Nephron progenitor cell (in vitro differentiated cells): ENCODE measurements around the gene LCTL.
"Not testable (repeated sequence)": the region's sequence is repeated elsewhere in the genome, so short reads cannot be mapped to it uniquely, and the experiment has no call there.

Source experiments
- DNase-seq: peaks from one replicate; pipeline ENCODE4 v3.0.0; 2021
- H3K27ac Mint-ChIP-seq: 2 replicates; pipeline ENCODE4 v1.8.0; 2021; ENCODE audit warnings: mild to moderate bottlenecking, moderate library complexity, mixed read lengths
- H3K27me3 Mint-ChIP-seq: 2 replicates; pipeline ENCODE4 v1.8.0; 2021; ENCODE audit warnings: mild to moderate bottlenecking, low read depth, mixed read lengths; ENCODE audit not compliant: poor library complexity
- H3K36me3 Mint-ChIP-seq: 2 replicates; pipeline ENCODE4 v1.8.0; 2021; ENCODE audit warnings: low read depth, mixed read lengths
- H3K4me1 Mint-ChIP-seq: 2 replicates; pipeline ENCODE4 v1.8.0; 2021; ENCODE audit warnings: mixed read lengths
- H3K4me3 Mint-ChIP-seq: 2 replicates; pipeline ENCODE4 v1.8.0; 2021; ENCODE audit warnings: mild to moderate bottlenecking, moderate library complexity, mixed read lengths
- H3K9me3 Mint-ChIP-seq: 2 replicates; pipeline ENCODE4 v1.8.0; 2021; ENCODE audit warnings: mild to moderate bottlenecking, moderate library complexity, mixed read lengths
- CTCF ChIP-seq: fragments of 200-600 bp; sonication (generic); IDR thresholded peaks from 2 replicates; pipeline ENCODE4 v1.5.0; 2021; ENCODE audit warnings: antibody characterized with exemption

The LCTL gene

GRCh38 chr15:66594344-66594743 is 28.5 kb upstream of the LCTL start:
- no peaks in the 10 kb centered on the region for H3K36me3 Mint-ChIP-seq
- H3K4me3 Mint-ChIP-seq = no peak overlapping the region
- no peaks in the 10 kb centered on the region for H3K9me3 Mint-ChIP-seq

GRCh38 chr15:66593219-66593780 is 27.5 kb upstream of the LCTL start:
- Mint-ChIP-seq H3K9me3 (no peaks in the 10 kb centered on the region), H3K36me3 (no peaks in the 10 kb centered on the region), H3K4me1 (peaks cover 6% of the 10 kb centered on the region), H3K27ac (no peak overlapping the region), H3K27me3 (peaks cover 8% of the 10 kb centered on the region), H3K4me3 (no peak overlapping the region)
- TF ChIP-seq CTCF = no peak
- no peak for DNase-seq

More at GRCh38 chr15:66594344-66594743, 28.5 kb upstream of the LCTL start:
- H3K27me3 Mint-ChIP-seq = peaks cover 9% of the 10 kb centered on the region
- no peak for DNase-seq
- H3K27ac Mint-ChIP-seq = no peak overlapping the region
- peaks cover 6% of the 10 kb centered on the region for H3K4me1 Mint-ChIP-seq
- TF ChIP-seq CTCF = no peak

- no peak for DNase-seq
- no peak for TF ChIP-seq CTCF
- H3K9me3 Mint-ChIP-seq = no peaks in the 10 kb centered on the region
- no peak overlapping the region for H3K27ac Mint-ChIP-seq
- H3K36me3 Mint-ChIP-seq = no peaks in the 10 kb centered on the region
- peaks cover 6% of the 10 kb centered on the region for H3K4me1 Mint-ChIP-seq
- peaks cover 6% of the 10 kb centered on the region for H3K27me3 Mint-ChIP-seq
- H3K4me3 Mint-ChIP-seq = no peak overlapping the region
These were observed 26.9 kb upstream of the LCTL start for GRCh38 chr15:66592505-66593218.

GRCh38 chr15:66591322-66591862 is 25.6 kb upstream of the LCTL start:
- DNase-seq = no peak
- H3K36me3 Mint-ChIP-seq = no peaks in the 10 kb centered on the region
- peaks cover 6% of the 10 kb centered on the region for H3K27me3 Mint-ChIP-seq
- H3K9me3 Mint-ChIP-seq = no peaks in the 10 kb centered on the region
- H3K4me1 Mint-ChIP-seq = peaks cover 10% of the 10 kb centered on the region
- H3K27ac Mint-ChIP-seq = no peak overlapping the region
- H3K4me3 Mint-ChIP-seq = no peak overlapping the region
- TF ChIP-seq CTCF = no peak

- H3K4me1 Mint-ChIP-seq = peaks cover 19% of the 10 kb centered on the region
- H3K27ac Mint-ChIP-seq = no peak overlapping the region
- no peak overlapping the region for H3K4me3 Mint-ChIP-seq
- no peak for TF ChIP-seq CTCF
- peaks cover 6% of the 10 kb centered on the region for H3K27me3 Mint-ChIP-seq
- no peak for DNase-seq
- H3K36me3 Mint-ChIP-seq = no peaks in the 10 kb centered on the region
- H3K9me3 Mint-ChIP-seq = no peaks in the 10 kb centered on the region
These were observed 24.6 kb upstream of the LCTL start for GRCh38 chr15:66590435-66590834.

- H3K9me3 Mint-ChIP-seq, H3K36me3 Mint-ChIP-seq, H3K27ac Mint-ChIP-seq, H3K27me3 Mint-ChIP-seq, H3K4me3 Mint-ChIP-seq, DNase-seq: not testable (repeated sequence)
- peaks cover 19% of the 10 kb centered on the region for H3K4me1 Mint-ChIP-seq
These were observed 23.6 kb upstream of the LCTL start for GRCh38 chr15:66589429-66589828.
